GM18499 (cell line): ENCODE data around the gene KRTAP10-1.

Experiments used
- ATAC-seq: cut with Tn5 transposase; IDR thresholded peaks from one replicate; pipeline ENCODE4 v1.9.1; 2021; ENCODE audit warnings: moderate number of reproducible peaks; ENCODE audit not compliant: insufficient read depth, unreplicated experiment

The KRTAP10-1 gene

DNA sequence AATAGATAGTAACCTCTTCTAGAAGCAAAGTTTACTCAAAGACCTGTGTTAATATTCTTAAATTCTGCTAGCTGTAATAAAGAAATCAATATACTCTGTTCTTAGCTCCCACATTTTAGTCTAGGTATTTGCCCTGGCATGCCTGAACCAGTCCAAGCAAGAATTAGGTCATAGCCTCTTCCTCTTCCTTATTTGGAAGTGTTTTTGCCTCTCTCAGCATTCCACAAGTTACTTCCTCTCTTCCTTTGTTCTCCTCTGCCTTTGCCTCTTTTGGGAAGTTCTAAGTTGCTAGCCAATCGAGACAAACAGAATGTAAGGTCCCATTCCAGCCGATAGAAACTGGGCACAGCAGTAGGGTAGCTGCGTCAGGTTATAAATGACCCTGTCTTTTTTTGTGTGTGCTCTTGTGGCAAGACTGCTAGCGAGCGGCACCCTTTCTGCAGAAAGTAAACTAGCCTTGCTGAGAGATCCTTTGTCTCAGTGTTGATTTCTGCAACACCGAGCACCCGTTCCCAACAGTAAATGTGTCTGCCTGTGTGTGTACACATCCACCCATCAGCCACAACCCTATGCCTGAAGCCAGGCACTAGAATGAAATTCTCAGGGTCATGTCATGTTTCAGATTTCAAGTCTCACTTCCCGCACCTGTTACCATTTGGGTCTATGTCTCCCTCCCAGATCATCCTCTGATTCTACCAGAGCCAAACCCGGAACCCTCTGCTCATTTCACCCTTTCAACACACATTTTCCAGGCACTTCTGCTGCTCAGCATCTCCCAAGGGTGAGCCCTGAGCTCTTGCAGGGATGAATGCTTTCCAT, 47.2 kb downstream of the KRTAP10-1 start:
- ATAC-seq = no peak

DNA sequence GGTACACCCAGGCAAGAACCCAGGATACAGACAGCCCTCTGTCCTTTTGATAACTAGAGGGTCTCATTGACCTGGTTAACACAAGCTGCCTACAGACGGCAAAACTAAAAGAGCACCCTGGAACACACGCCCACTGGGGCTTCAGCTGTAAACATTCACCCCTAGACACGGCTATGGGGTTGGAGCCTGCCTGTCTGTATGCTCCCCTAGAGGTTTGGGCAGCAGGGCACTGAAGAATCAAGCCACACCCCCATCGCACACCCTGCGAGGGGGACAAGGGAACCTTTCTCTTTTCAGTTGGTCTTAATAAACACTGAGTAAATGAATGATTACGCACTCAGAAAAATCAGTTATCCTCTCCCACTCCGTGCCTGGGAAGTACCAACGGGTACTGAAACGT, 49.2 kb downstream of the KRTAP10-1 start:
- ATAC-seq = no peak

DNA sequence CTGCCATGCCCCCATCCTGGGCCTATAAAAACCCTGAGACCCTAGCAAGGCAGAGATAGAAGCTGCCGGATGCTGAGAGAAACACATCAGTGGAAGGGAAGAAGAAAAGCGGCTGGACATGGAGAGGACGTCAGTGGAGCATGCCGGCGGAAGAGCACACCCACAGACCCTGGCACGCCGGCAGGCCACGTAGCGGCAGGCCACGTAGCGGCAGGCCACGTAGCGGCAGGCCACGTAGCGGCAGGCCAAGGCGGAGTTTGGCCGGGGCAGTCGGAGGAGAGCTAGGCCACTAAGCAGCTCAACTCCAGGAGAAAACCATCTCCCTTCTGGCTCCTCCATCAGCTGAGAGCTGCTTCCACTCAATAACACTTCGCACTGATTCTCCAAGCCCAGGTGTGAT, 49.6 kb downstream of the KRTAP10-1 start:
- no peak for ATAC-seq

DNA sequence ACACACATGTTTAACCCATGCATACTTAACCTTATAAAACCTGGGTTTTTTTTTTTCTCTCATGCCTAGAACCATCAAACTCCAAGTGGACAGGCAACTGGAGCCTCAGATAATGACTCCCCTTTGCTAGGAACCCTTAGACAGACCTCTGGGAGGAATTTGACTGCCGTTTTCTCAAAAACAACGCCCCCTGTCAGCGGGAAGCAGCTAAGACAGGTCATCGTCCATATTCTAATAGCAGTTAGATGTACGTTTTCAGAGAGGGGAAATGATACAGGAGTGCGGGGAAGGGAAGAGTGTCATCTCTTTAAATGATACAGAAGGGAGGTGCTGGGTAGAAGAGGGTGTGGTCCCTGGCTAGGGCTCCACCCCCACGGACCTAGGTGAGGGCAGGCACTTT, 50.0 kb downstream of the KRTAP10-1 start:
- no peak for ATAC-seq
